HFFc6 (cell line): ENCODE results near the gene AGPAT4. TPM values are rescaled to one million over a fixed set of nuclear protein-coding genes. Genes with fewer than 3 reads are reported as not detected.
"Not testable (repeated sequence)": the region's sequence is repeated elsewhere in the genome, so short reads cannot be mapped to it uniquely, and the experiment has no call there.

Experiments used
- DNase-seq: peaks from one replicate; pipeline ENCODE4 v3.0.0-alpha.2; 2018
- H3K27ac Mint-ChIP-seq: 2 replicates; pipeline ENCODE4 v1.8.0; 2020; ENCODE audit warnings: mild to moderate bottlenecking, mixed read lengths
- H3K27me3 Mint-ChIP-seq: 2 replicates; pipeline ENCODE4 v1.8.0; 2021; ENCODE audit warnings: mild to moderate bottlenecking, moderate library complexity, mixed read lengths; ENCODE audit not compliant: insufficient read depth
- H3K36me3 Mint-ChIP-seq: 2 replicates; pipeline ENCODE4 v1.8.0; 2021; ENCODE audit warnings: low read depth, mixed read lengths
- H3K4me1 Mint-ChIP-seq: 2 replicates; pipeline ENCODE4 v1.8.0; 2020; ENCODE audit warnings: low read depth, mixed read lengths
- H3K4me3 Mint-ChIP-seq: 2 replicates; pipeline ENCODE4 v1.8.0; 2020; ENCODE audit warnings: mild to moderate bottlenecking, moderate library complexity, mixed read lengths
- H3K9me3 Mint-ChIP-seq: 2 replicates; pipeline ENCODE4 v1.8.0; 2020; ENCODE audit warnings: mild to moderate bottlenecking, mixed read lengths
- total RNA-seq, 6 experiments: library from RNA; stranded (reverse); fragmentation: NEBNext Ultra II Directional; extraction: Animal tissue kit (Norgen Biotek cat#: 25700); gene quantifications; 2 replicates in 1 of 6; 3 replicates in 5 of 6; pipeline ENCODE4 v1.2.3, GENCODE V29; 2021
- TF ChIP-seq, protein P1 (sequence below): fragments of 200-600 bp; sonication (generic); IDR thresholded peaks from 2 replicates; pipeline ENCODE4 v1.5.0; 2021; ENCODE audit warnings: antibody characterized with exemption, mild to moderate bottlenecking

The AGPAT4 gene
- total RNA-seq, 6 experiments from 2014 or later: 2.3 to 4.0 (median 2.7) TPM

GRCh38 chr6:161186173-161186769 is 87.6 kb downstream of the AGPAT4 start:
- peak; percentile 87 for DNase-seq
- Mint-ChIP-seq H3K9me3 (no peaks in the 10 kb centered on the region), H3K27ac (peak overlapping the region; percentile 97), H3K4me3 (peak overlapping the region; percentile 81), H3K36me3 (peaks cover 4% of the 10 kb centered on the region; the same call in 1 of the 2 replicates), H3K4me1 (peaks cover 29% of the 10 kb centered on the region), H3K27me3 (no peaks in the 10 kb centered on the region)
- TF ChIP-seq, protein P1, sequence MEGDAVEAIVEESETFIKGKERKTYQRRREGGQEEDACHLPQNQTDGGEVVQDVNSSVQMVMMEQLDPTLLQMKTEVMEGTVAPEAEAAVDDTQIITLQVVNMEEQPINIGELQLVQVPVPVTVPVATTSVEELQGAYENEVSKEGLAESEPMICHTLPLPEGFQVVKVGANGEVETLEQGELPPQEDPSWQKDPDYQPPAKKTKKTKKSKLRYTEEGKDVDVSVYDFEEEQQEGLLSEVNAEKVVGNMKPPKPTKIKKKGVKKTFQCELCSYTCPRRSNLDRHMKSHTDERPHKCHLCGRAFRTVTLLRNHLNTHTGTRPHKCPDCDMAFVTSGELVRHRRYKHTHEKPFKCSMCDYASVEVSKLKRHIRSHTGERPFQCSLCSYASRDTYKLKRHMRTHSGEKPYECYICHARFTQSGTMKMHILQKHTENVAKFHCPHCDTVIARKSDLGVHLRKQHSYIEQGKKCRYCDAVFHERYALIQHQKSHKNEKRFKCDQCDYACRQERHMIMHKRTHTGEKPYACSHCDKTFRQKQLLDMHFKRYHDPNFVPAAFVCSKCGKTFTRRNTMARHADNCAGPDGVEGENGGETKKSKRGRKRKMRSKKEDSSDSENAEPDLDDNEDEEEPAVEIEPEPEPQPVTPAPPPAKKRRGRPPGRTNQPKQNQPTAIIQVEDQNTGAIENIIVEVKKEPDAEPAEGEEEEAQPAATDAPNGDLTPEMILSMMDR: no peak

DNA sequence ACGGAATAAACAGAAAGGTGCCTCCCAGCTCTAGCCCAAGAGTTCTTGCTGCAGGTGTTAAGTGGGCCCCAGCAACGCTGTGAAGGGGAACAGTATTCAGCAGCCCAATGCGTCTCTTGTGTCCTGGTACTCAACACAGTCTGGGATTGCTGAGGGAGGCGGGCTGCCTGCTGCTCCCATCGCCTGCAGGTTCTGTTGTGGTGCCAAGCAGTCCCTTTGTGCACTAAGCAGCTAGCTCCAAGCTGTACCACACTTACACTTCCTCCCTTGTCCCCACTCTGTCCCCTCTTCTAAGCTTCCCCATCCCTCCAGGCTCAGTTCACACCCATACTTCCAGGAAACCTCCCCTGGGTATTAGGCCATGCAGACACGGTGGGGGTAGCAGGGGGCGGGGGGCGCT is 92.7 kb downstream of the AGPAT4 start:
- Mint-ChIP-seq H3K9me3 (no peaks in the 10 kb centered on the region; the same call in 1 of the 2 replicates), H3K27ac (no peak overlapping the region), H3K36me3 (peaks cover 17% of the 10 kb centered on the region), H3K4me1 (peaks cover 16% of the 10 kb centered on the region), H3K4me3 (no peak overlapping the region), H3K27me3 (no peaks in the 10 kb centered on the region)
- TF ChIP-seq, protein P1: no peak
- no peak for DNase-seq

- not testable (repeated sequence) for H3K4me3 Mint-ChIP-seq, H3K27ac Mint-ChIP-seq, DNase-seq, H3K4me1 Mint-ChIP-seq, H3K27me3 Mint-ChIP-seq, H3K9me3 Mint-ChIP-seq
- H3K36me3 Mint-ChIP-seq: peaks cover 17% of the 10 kb centered on the region
Observed at GRCh38 chr6:161178155-161178554, 95.7 kb downstream of the AGPAT4 start.

- peaks cover 17% of the 10 kb centered on the region for H3K36me3 Mint-ChIP-seq
- not testable (repeated sequence) for DNase-seq, H3K4me1 Mint-ChIP-seq, H3K9me3 Mint-ChIP-seq, H3K27me3 Mint-ChIP-seq, H3K4me3 Mint-ChIP-seq, H3K27ac Mint-ChIP-seq
Observed at GRCh38 chr6:161176428-161176827, 97.4 kb downstream of the AGPAT4 start.

DNA sequence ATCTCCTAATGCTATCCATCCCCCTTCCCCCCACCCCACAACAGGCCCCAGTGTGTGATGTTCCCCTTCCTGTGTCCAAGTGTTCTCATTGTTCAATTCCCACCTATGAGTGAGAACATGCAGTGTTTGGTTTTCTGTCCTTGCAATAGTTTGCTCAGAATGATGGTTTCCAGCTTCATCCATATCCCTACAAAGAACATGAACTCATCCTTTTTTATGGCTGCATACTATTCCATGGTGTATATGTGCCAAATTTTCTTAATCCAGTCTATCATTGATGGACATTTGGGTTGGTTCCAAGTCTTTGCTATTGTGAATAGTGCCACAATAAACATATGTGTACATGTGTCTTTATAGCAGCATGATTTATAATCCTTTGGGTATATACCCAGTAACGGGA is 101.1 kb downstream of the AGPAT4 start:
- not testable (repeated sequence) for H3K27ac Mint-ChIP-seq, DNase-seq, H3K9me3 Mint-ChIP-seq, H3K4me3 Mint-ChIP-seq, H3K27me3 Mint-ChIP-seq
- peaks cover 26% of the 10 kb centered on the region for H3K36me3 Mint-ChIP-seq
- H3K4me1 Mint-ChIP-seq: peaks cover 33% of the 10 kb centered on the region

DNA sequence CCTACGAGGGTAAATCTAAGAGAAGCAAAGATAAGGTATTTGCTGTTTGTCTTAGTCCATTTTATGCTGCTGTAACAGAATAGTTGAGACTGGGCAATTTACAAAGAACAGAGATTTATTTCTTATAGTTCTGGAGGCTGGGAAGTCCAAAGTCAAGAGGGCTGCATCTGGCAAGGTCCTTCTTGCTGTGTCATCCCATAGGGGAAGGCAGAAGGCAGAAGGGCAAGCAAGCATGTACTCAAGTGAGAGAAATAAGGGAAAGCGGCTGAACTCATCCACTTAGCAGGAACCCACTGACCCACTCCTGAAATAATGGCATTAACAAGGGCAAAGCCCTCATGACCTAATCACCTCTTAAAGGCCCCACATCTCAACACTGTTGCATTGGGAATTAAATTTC is 102.7 kb downstream of the AGPAT4 start:
- TF ChIP-seq, protein P1: no peak

GRCh38 chr6:161169696-161170095 is 104.2 kb downstream of the AGPAT4 start:
- H3K27ac Mint-ChIP-seq: peak overlapping the region; percentile 92
- no peaks in the 10 kb centered on the region for H3K9me3 Mint-ChIP-seq
- H3K4me3 Mint-ChIP-seq: no peak overlapping the region
- peaks cover 16% of the 10 kb centered on the region for H3K36me3 Mint-ChIP-seq
- no peaks in the 10 kb centered on the region; the same call in 1 of the 2 replicates for H3K27me3 Mint-ChIP-seq
- TF ChIP-seq, protein P1: no peak
- H3K4me1 Mint-ChIP-seq: peaks cover 33% of the 10 kb centered on the region
- peak; percentile 39 for DNase-seq

More for the DNA sequence above, 102.7 kb downstream of the AGPAT4 start:
- no peak overlapping the region for H3K27ac Mint-ChIP-seq
- no peaks in the 10 kb centered on the region; the same call in 1 of the 2 replicates for H3K9me3 Mint-ChIP-seq
- H3K4me1 Mint-ChIP-seq: peaks cover 33% of the 10 kb centered on the region
- peaks cover 16% of the 10 kb centered on the region for H3K36me3 Mint-ChIP-seq
- DNase-seq: no peak
- no peak overlapping the region for H3K4me3 Mint-ChIP-seq
- H3K27me3 Mint-ChIP-seq: no peaks in the 10 kb centered on the region; the same call in 1 of the 2 replicates
